ENCODE measurements around the gene TRAM2.

DNA sequence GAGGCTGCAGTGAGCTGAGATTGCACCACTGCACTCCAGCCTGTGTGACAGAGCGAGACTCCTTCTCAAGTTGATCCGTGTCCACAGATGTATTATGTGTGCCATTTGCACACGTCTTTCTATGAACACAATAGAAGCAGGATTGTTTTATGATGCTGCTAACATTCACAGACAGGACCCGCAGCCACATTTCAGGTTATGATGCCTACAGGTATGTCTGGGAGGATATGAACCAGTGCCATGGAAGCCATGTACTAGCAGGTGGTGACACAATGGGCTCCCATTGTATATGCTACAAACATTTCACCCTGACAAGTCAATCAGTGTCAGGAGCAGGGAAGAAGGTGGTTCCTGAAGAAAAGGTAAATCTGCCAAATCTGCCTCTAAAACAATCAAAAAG is 4.3 kb downstream of the TRAM2 start:
- TF ChIP-seq, protein P1, sequence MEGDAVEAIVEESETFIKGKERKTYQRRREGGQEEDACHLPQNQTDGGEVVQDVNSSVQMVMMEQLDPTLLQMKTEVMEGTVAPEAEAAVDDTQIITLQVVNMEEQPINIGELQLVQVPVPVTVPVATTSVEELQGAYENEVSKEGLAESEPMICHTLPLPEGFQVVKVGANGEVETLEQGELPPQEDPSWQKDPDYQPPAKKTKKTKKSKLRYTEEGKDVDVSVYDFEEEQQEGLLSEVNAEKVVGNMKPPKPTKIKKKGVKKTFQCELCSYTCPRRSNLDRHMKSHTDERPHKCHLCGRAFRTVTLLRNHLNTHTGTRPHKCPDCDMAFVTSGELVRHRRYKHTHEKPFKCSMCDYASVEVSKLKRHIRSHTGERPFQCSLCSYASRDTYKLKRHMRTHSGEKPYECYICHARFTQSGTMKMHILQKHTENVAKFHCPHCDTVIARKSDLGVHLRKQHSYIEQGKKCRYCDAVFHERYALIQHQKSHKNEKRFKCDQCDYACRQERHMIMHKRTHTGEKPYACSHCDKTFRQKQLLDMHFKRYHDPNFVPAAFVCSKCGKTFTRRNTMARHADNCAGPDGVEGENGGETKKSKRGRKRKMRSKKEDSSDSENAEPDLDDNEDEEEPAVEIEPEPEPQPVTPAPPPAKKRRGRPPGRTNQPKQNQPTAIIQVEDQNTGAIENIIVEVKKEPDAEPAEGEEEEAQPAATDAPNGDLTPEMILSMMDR (IDR thresholded peaks at IDR 0.05), result no peak
- TF ChIP-seq POLR2A (IDR thresholded peaks at IDR 0.05), result no peak

Data from right lobe of liver (tissue), 4 donors.